GM20000 (cell line): ENCODE measurements around the gene SERPINA5.
A peak's percentile ranks its signal among the peaks of the same experiment; 100 is the strongest.

Experiments
- DNase-seq: peaks from one replicate; pipeline ENCODE4 v3.0.0; 2012; ENCODE audit warnings: low spot score
- CTCF ChIP-seq: IDR thresholded peaks from 2 replicates; pipeline ENCODE4 v1.5.1; 2012; ENCODE audit warnings: mild to moderate bottlenecking, control low read depth; ENCODE audit errors: extremely low read depth, missing control alignments

SERPINA5 gene

DNA sequence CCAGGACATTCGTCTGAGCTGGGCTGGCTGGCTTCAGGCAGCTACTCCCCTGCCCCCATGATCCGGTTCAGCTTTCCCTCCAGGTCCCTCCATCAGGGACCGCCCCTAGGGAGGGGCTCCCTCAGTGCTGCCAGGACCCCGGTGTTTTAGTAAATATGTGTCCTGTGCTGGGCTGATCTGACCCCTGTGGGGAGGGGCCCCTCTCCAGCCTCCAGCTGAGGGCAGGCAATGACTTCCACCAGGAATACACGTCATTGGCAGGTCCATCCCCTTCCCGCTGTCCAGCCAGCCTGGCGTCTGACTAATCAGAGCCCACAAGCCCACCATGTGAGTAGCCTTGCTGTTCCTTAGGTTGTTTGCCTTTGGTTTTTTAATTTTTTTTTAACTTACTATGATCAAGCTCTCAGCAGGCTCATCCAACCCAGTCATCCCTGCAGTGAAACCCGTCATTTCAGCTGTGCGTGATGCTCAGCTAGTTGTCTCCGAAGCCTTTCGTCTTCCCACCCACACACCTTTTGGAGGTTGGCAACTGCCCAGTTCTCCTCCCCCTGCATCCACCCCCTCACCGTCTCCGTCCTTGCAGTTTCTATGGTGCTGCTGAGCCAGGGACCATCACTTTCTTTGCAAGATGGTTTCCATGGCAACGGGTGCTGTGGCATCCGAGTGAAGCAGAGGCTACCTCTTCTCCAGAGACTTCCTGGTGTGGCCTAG, 35.9 kb upstream of the SERPINA5 start:
- no peak for TF ChIP-seq CTCF
- DNase-seq, result no peak

GRCh38 chr14:94547151-94547680, 34.0 kb upstream of the SERPINA5 start:
- no peak for DNase-seq
- no peak for TF ChIP-seq CTCF

DNA sequence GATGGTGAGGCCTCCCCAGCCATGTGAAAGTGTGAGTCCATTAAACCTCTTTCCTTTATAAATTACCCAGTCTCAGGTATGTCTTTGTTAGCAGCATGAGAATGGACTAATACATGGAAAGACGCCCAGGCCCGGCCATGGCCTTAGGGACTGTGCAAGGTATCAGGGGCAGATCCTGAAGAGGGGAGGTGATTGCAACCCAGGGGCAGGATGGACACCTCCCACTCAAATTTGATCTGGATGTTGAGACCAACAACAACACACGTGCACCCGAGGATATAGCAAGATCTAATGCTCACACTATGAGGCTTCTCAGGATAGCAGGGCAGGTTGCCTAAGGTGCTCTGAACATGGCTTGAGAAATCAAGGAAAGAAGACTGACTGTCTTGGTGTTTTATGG, 33.5 kb upstream of the SERPINA5 start:
- TF ChIP-seq CTCF, result no peak
- no peak for DNase-seq

GRCh38 chr14:94548131-94548998, 32.9 kb upstream of the SERPINA5 start:
- DNase-seq, result no peak
- no peak for TF ChIP-seq CTCF

DNA sequence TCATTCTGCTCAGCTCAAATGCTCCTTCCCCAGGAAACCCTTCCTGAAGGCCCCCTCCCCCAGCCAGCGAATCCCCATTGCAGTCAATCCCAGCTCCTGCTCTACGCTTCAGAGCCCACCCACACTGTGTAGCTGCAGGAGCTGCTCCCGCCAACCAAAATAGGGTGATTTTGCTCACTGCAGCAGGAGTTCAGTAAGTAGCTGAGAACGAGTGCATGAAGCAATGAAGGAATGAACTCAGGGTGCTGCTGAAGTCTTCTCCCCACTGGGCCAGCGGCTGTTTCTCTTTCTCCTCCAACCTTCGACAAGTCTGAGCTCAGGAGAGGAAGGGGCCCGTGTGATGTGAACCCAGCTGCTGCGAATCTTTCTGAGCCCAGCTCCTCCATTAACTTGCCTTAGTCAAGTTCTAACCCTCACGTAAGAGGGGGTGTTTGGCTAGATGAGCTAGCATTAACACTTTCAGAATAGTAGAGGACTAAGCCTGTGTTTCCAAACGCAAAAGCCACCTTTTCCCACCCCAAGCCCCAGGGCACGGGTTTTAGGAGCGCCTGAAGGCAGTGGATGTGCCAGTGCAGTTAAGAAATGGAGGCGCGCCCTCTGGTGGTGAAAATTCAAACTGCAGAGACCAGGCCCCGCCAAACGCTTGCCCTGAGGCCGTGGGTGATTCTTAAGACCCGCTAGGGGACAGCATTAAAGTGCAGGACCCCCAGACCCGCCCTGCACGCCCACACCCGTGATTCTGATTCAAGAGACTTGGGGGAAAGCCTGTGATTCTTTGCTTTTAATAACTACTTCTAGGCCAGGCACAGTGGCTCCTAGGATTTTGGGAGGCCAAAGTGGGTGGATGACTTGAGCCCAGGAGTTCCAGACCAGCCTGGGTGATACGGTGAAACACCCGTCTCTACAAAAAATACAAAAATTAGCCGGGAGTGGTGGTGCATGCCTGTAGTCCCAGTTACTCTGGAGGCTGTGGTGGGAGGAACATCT, 31.9 kb upstream of the SERPINA5 start:
- peak; percentile 84 for TF ChIP-seq CTCF
- peak; percentile 60 for DNase-seq

DNA sequence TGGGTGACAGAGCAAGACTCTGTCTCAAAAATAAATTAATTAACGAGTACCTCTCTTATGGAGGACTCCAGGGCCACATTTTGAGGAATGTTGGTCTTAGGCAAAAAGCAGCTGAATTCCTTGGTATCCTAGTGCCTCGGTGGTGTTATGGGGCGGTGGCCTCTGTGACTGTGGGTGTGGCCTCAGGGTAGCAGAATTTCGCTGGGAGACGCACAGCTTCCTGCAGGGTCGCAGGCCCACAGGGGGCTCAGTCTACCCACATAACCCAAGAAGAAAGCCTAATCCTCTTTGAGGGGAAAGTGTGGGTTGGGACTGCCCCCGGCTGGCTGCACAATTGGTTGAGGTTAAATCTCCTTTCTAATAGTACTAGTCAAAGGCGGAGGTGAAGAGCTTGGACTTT, 31.2 kb upstream of the SERPINA5 start:
- no peak for TF ChIP-seq CTCF
- DNase-seq, result no peak
